ENCODE measurements around the gene NRXN3.

The NRXN3 gene

GRCh38 chr14:79729731-79730130 lies 1559.6 kb downstream of the NRXN3 start:
- TF ChIP-seq CTCF (IDR thresholded peaks at IDR 0.05; ENCODE audit: insufficient read depth, low read length, missing control alignments): no peak
- ChIA-PET CTCF (no interaction called here), POLR2A (no interaction called here)

GRCh38 chr14:79730196-79730595 lies 1560.0 kb downstream of the NRXN3 start:
- CTCF ChIA-PET: no interaction called here
- no peak overlapping the region for H3K4me3 ChIP-seq (ENCODE audit: low read depth, low read length)
- POLR2A ChIA-PET: no interaction called here
- DNase-seq (ENCODE audit: low read depth, low spot score): no peak
- TF ChIP-seq CTCF (IDR thresholded peaks at IDR 0.05; ENCODE audit: insufficient read depth, low read length, missing control alignments): no peak

More at GRCh38 chr14:79729731-79730130, 1559.6 kb downstream of the NRXN3 start:
- DNase-seq (ENCODE audit: low read depth, low spot score): no peak
- no peak overlapping the region for H3K4me3 ChIP-seq (ENCODE audit: low read depth, low read length)

GRCh38 chr14:79730953-79731352 lies 1560.8 kb downstream of the NRXN3 start:
- ChIA-PET CTCF (no interaction called here), POLR2A (no interaction called here)
- no peak for TF ChIP-seq CTCF (IDR thresholded peaks at IDR 0.05; ENCODE audit: insufficient read depth, low read length, missing control alignments)
- no peak for DNase-seq (ENCODE audit: low read depth, low spot score)
- no peak overlapping the region for H3K4me3 ChIP-seq (ENCODE audit: low read depth, low read length)

- CTCF ChIA-PET: interaction anchor here (0.8 to 1.3 kb wide), 3 partner anchors 20 to 323 kb away, joined by 3 read pairs; no protein-coding TSS in a partner anchor
- H3K4me3 ChIP-seq (ENCODE audit: low read depth, low read length): no peak overlapping the region
- POLR2A ChIA-PET: no interaction called here
- no peak for TF ChIP-seq CTCF (IDR thresholded peaks at IDR 0.05; ENCODE audit: insufficient read depth, low read length, missing control alignments)
- no peak for DNase-seq (ENCODE audit: low read depth, low spot score)
Observed at GRCh38 chr14:79732911-79733655, 1562.9 kb downstream of the NRXN3 start.

GRCh38 chr14:79734151-79734550 lies 1564.0 kb downstream of the NRXN3 start:
- CTCF ChIA-PET: no interaction called here
- POLR2A ChIA-PET: no interaction called here
- no peak for TF ChIP-seq CTCF (IDR thresholded peaks at IDR 0.05; ENCODE audit: insufficient read depth, low read length, missing control alignments)
- no peak overlapping the region for H3K4me3 ChIP-seq (ENCODE audit: low read depth, low read length)
- no peak for DNase-seq (ENCODE audit: low read depth, low spot score)

GRCh38 chr14:79734656-79735055 lies 1564.5 kb downstream of the NRXN3 start:
- no peak overlapping the region for H3K4me3 ChIP-seq (ENCODE audit: low read depth, low read length)
- ChIA-PET CTCF (interaction anchor here (1.5 kb wide), 1 partner anchor 14 kb away, joined by 3 read pairs; no protein-coding TSS in a partner anchor), POLR2A (no interaction called here)
- DNase-seq (ENCODE audit: low read depth, low spot score): no peak
- no peak for TF ChIP-seq CTCF (IDR thresholded peaks at IDR 0.05; ENCODE audit: insufficient read depth, low read length, missing control alignments)
